Epithelial cell of prostate (primary cell): ENCODE results near the gene HJV.
"Not testable (repeated sequence)": the region's sequence is repeated elsewhere in the genome, so short reads cannot be mapped to it uniquely, and the experiment has no call there.

Source experiments
- DNase-seq: peaks from one replicate; pipeline ENCODE4 v3.0.0-alpha.2; 2011; ENCODE audit warnings: low read depth, low spot score
- H3K27ac ChIP-seq: fragments of 450-650 bp; 2 replicates; pipeline ENCODE4 v1.5.1; 2017; ENCODE audit warnings: mild to moderate bottlenecking

HJV gene

GRCh38 chr1:146021622-146022402, at the start of gene HJV:
TSS of gene HJV (minus strand) at chr1:146021735. CDS start at chr1:146020231, 1,504 bp downstream.
- no peak for DNase-seq

GRCh38 chr1:146059148-146059547, 37.6 kb upstream of the HJV start:
- not testable (repeated sequence) for DNase-seq, H3K27ac ChIP-seq

More at GRCh38 chr1:146021622-146022402, at the start of gene HJV:
- no peak within 1 kb of the TSS for H3K27ac ChIP-seq

- H3K27ac ChIP-seq: peak overlapping the region; percentile 71
- DNase-seq: peak; percentile 96
These were observed 30.5 kb upstream of the HJV start for GRCh38 chr1:146051852-146052676.

GRCh38 chr1:146051452-146051851, 29.9 kb upstream of the HJV start:
- H3K27ac ChIP-seq: peak overlapping the region; percentile 71

GRCh38 chr1:146050652-146050963, 29.1 kb upstream of the HJV start:
- not testable (repeated sequence) for DNase-seq, H3K27ac ChIP-seq

More at GRCh38 chr1:146051452-146051851, 29.9 kb upstream of the HJV start:
- no peak for DNase-seq

- DNase-seq, H3K27ac ChIP-seq: not testable (repeated sequence)
These were observed 28.5 kb upstream of the HJV start for GRCh38 chr1:146049866-146050651.

GRCh38 chr1:146049436-146049835, 27.9 kb upstream of the HJV start:
- no peak for DNase-seq
- H3K27ac ChIP-seq: no peak overlapping the region

- not testable (repeated sequence) for DNase-seq, H3K27ac ChIP-seq
These were observed 27.1 kb upstream of the HJV start for GRCh38 chr1:146048514-146049115.

GRCh38 chr1:146046664-146047063, 25.1 kb upstream of the HJV start:
- H3K27ac ChIP-seq: no peak overlapping the region
- no peak for DNase-seq

- DNase-seq: no peak
- H3K27ac ChIP-seq: no peak overlapping the region
These were observed 18.3 kb upstream of the HJV start for GRCh38 chr1:146039844-146040194.

- H3K27ac ChIP-seq: peak overlapping the region; percentile 96
- peak; percentile 41 for DNase-seq
These were observed 15.6 kb upstream of the HJV start for GRCh38 chr1:146036965-146037646.

- no peak for DNase-seq
- peak overlapping the region; percentile 96 for H3K27ac ChIP-seq
These were observed 14.9 kb upstream of the HJV start for GRCh38 chr1:146036241-146036964.

- DNase-seq: no peak
- no peak overlapping the region for H3K27ac ChIP-seq
These were observed 13.5 kb upstream of the HJV start for GRCh38 chr1:146035048-146035423.

- H3K27ac ChIP-seq: no peak overlapping the region
- DNase-seq: no peak
These were observed 11.2 kb upstream of the HJV start for GRCh38 chr1:146032631-146033219.

- no peak for DNase-seq
- H3K27ac ChIP-seq: no peak overlapping the region
These were observed 9.9 kb upstream of the HJV start for GRCh38 chr1:146031476-146031875.

GRCh38 chr1:146029117-146029516, 7.6 kb upstream of the HJV start:
- DNase-seq: no peak
- H3K27ac ChIP-seq: no peak overlapping the region

GRCh38 chr1:146026650-146027049, 5.1 kb upstream of the HJV start:
- not testable (repeated sequence) for H3K27ac ChIP-seq, DNase-seq

- DNase-seq: not testable (repeated sequence)
These were observed 4.4 kb upstream of the HJV start for GRCh38 chr1:146025787-146026495.

More at GRCh38 chr1:146025787-146026495, 4.4 kb upstream of the HJV start:
- not testable (repeated sequence) for H3K27ac ChIP-seq
